PC-3 (cell line): ENCODE measurements around the gene ZBTB48. TPM values are rescaled to one million over a fixed set of nuclear protein-coding genes. Genes with fewer than 3 reads are reported as not detected.

ENCODE experiments used
- ATAC-seq: fragments of 200-7000 bp; cut with Tn5 transposase; 2 replicates; pipeline ENCODE4 v1.9.1; 2020; ENCODE audit warnings: mild to moderate bottlenecking, moderate library complexity
- BruUV-seq: library from RNA; stranded (reverse); fragments of 400-500 nt; replicated peaks from 2 replicates; lab custom pipeline; 2021; lab: Mats Ljungman, UMichigan
- CTCF ChIA-PET: fragments of 300-600 bp; sonication (Branson Sonifier 250); formaldehyde crosslinking; loops from one replicate; lab custom pipeline; 2022; ENCODE audit warnings: antibody characterized with exemption; lab: Charles Lee
- POLR2A ChIA-PET: fragments of 300-600 bp; sonication (Branson Sonifier 250); formaldehyde crosslinking; loops from one replicate; lab custom pipeline; 2022; ENCODE audit warnings: antibody characterized with exemption; ENCODE audit not compliant: unreplicated experiment; lab: Charles Lee
- DNase-seq: peaks from one replicate; pipeline ENCODE4 v3.0.0-alpha.2; 2015
- H2AFZ ChIP-seq: fragments of 300-600 bp; sonication (generic); 2 replicates; pipeline ENCODE4 v1.6.0; 2016; ENCODE audit warnings: antibody characterized with exemption, low read length
- H3F3A ChIP-seq: fragments of 300-600 bp; sonication (generic); one replicate; pipeline ENCODE4 v1.6.0; 2017; ENCODE audit warnings: antibody characterized with exemption, low read length, control low read depth, mild to moderate bottlenecking; ENCODE audit not compliant: unreplicated experiment
- H3K27ac ChIP-seq: fragments of 300-600 bp; sonication (generic); 2 replicates; pipeline ENCODE4 v1.5.1; 2016; ENCODE audit warnings: mild to moderate bottlenecking, low read length
- H3K27me3 ChIP-seq: fragments of 300-600 bp; sonication (generic); 2 replicates; pipeline ENCODE4 v1.6.1; 2016; ENCODE audit warnings: low read length, mixed read lengths
- H3K36me3 ChIP-seq: fragments of 300-600 bp; sonication (generic); 2 replicates; pipeline ENCODE4 v1.6.1; 2016; ENCODE audit warnings: low read depth, mixed run types, low read length, mixed read lengths
- H3K4me1 ChIP-seq: fragments of 300-600 bp; sonication (generic); 2 replicates; pipeline ENCODE4 v1.5.1; 2016; ENCODE audit warnings: low read length; ENCODE audit not compliant: insufficient read depth
- H3K4me2 ChIP-seq: fragments of 300-600 bp; sonication (generic); 2 replicates; pipeline ENCODE4 v1.6.0; 2016; ENCODE audit warnings: low read length
- H3K4me3 ChIP-seq: fragments of 300-600 bp; sonication (generic); 2 replicates; pipeline ENCODE4 v1.5.1; 2016; ENCODE audit warnings: mild to moderate bottlenecking, low read length, mixed read lengths
- H3K79me2 ChIP-seq: fragments of 300-600 bp; sonication (generic); 2 replicates; pipeline ENCODE4 v1.6.1; 2017; ENCODE audit warnings: low read length, mixed read lengths
- H3K9ac ChIP-seq: fragments of 300-600 bp; sonication (generic); 2 replicates; pipeline ENCODE4 v1.6.0; 2016; ENCODE audit warnings: mild to moderate bottlenecking, low read length
- H3K9me2 ChIP-seq: fragments of 300-600 bp; sonication (generic); replicated peaks from 2 replicates; pipeline ENCODE4 v1.6.1; 2016; ENCODE audit warnings: mixed run types, low read length, mixed read lengths
- H3K9me3 ChIP-seq: fragments of 300-600 bp; sonication (generic); 2 replicates; pipeline ENCODE4 v1.6.1; 2016; ENCODE audit warnings: low read length, mixed read lengths
- H4K20me1 ChIP-seq: fragments of 300-600 bp; sonication (generic); 2 replicates; pipeline ENCODE4 v1.6.1; 2016; ENCODE audit warnings: low read length, mixed read lengths
- EZH2 ChIP-seq: fragments of 300-600 bp; sonication (generic); IDR thresholded peaks from one replicate; pipeline ENCODE4 v1.6.1; 2017; ENCODE audit warnings: antibody characterized with exemption, mild to moderate bottlenecking, low read length; ENCODE audit not compliant: unreplicated experiment
- EZH2phosphoT487 ChIP-seq: fragments of 300-600 bp; sonication (generic); IDR thresholded peaks from 2 replicates; pipeline ENCODE4 v1.6.1; 2018; ENCODE audit warnings: mild to moderate bottlenecking, antibody characterized with exemption, low read length, borderline replicate concordance
- intact Hi-C: fragments of 100-400 bp; cut with micrococcal nuclease; formaldehyde crosslinking; loops from 2 replicates; pipeline ENCODE4 v1.9.0; 2023
- total RNA-seq: library from RNA; depleted of rRNA; stranded (reverse); fragments of >200 nt; gene quantifications from 2 replicates; pipeline ENCODE4 v1.2.3, GENCODE V29; 2014
- TF ChIP-seq, protein P1 (sequence below): fragments of 300-600 bp; sonication (generic); conservative IDR thresholded peaks from 2 replicates; pipeline ENCODE4 v1.5.1; 2017; ENCODE audit warnings: antibody characterized with exemption, low read depth, mild to moderate bottlenecking, low read length

The ZBTB48 gene
- total RNA-seq, 1 experiment from 2014 or later, result 47.2 TPM

DNA sequence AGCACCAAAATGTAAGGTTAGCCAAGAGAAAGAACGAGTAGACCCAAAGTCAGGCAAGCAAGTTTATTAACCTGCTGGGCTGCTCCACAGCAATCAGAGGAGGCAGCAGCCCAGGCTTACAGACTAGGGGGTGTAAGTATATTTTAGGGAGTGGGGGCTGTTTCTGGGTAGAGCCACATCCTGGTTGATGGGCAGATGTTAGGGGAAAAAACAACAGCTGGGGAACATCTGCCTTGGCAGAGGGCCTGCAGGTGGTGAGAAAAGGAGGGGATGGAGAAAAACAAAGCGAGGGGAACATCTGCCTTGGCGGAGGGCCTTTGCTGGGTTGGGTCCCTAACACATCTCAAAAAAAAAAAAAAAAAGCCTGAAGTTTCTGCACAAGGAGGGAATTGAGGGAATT lies 9.7 kb upstream of the ZBTB48 start:
- Histone ChIP-seq H2AFZ (no peak overlapping the region), H3K27me3 (peaks cover 13% of the 10 kb centered on the region), H3K4me1 (no peaks in the 10 kb centered on the region), H3K27ac (no peak overlapping the region), H3K9me3 (peaks cover 3% of the 10 kb centered on the region; the same call in 1 of the 2 replicates), H3K9me2 (no peaks in the 10 kb centered on the region), H3K36me3 (no peaks in the 10 kb centered on the region), H4K20me1 (no peaks in the 10 kb centered on the region), H3K9ac (no peak overlapping the region), H3K4me3 (no peak overlapping the region), H3K79me2 (no peaks in the 10 kb centered on the region), H3K4me2 (no peak overlapping the region), H3F3A (no peaks in the 10 kb centered on the region)
- intact Hi-C loops, result no loop called here
- TF ChIP-seq, protein P1, sequence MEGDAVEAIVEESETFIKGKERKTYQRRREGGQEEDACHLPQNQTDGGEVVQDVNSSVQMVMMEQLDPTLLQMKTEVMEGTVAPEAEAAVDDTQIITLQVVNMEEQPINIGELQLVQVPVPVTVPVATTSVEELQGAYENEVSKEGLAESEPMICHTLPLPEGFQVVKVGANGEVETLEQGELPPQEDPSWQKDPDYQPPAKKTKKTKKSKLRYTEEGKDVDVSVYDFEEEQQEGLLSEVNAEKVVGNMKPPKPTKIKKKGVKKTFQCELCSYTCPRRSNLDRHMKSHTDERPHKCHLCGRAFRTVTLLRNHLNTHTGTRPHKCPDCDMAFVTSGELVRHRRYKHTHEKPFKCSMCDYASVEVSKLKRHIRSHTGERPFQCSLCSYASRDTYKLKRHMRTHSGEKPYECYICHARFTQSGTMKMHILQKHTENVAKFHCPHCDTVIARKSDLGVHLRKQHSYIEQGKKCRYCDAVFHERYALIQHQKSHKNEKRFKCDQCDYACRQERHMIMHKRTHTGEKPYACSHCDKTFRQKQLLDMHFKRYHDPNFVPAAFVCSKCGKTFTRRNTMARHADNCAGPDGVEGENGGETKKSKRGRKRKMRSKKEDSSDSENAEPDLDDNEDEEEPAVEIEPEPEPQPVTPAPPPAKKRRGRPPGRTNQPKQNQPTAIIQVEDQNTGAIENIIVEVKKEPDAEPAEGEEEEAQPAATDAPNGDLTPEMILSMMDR, result no peak
- TF ChIP-seq EZH2, result no peak
- no peak for TF ChIP-seq EZH2phosphoT487
- DNase-seq, result no peak
- CTCF ChIA-PET, result no interaction called here
- no TSS peak for BruUV-seq
- POLR2A ChIA-PET, result interaction anchor here (0.6 kb wide), 1 partner anchor 71 kb away, joined by 6 read pairs; no protein-coding TSS in a partner anchor
- ATAC-seq, result no peak

DNA sequence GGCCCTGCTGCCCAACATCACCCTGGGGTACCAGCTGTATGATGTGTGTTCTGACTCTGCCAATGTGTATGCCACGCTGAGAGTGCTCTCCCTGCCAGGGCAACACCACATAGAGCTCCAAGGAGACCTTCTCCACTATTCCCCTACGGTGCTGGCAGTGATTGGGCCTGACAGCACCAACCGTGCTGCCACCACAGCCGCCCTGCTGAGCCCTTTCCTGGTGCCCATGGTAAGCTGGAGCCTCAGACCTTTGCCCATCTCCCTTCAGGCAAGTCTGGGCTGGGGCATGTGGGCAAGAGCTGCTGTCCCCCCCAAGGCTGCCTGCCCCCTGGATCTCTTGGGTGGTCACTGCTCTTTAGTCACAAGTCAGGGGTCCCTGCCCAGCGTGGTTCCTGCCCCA lies 8.8 kb upstream of the ZBTB48 start:
- Histone ChIP-seq H4K20me1 (no peaks in the 10 kb centered on the region), H3K4me1 (no peaks in the 10 kb centered on the region), H3K9me2 (no peaks in the 10 kb centered on the region), H3F3A (no peaks in the 10 kb centered on the region), H3K27me3 (peaks cover 4% of the 10 kb centered on the region; the same call in 1 of the 2 replicates), H3K9me3 (peaks cover 3% of the 10 kb centered on the region; the same call in 1 of the 2 replicates), H3K36me3 (no peaks in the 10 kb centered on the region), H2AFZ (no peak overlapping the region), H3K79me2 (no peaks in the 10 kb centered on the region), H3K9ac (no peak overlapping the region), H3K4me3 (no peak overlapping the region), H3K27ac (no peak overlapping the region), H3K4me2 (no peak overlapping the region)
- intact Hi-C loops, result no loop called here
- ChIA-PET POLR2A (no interaction called here), CTCF (no interaction called here)
- no peak for DNase-seq
- no peak for ATAC-seq
- TF ChIP-seq EZH2 (no peak), EZH2phosphoT487 (no peak)
- TF ChIP-seq, protein P1, result no peak
- no TSS peak for BruUV-seq

DNA sequence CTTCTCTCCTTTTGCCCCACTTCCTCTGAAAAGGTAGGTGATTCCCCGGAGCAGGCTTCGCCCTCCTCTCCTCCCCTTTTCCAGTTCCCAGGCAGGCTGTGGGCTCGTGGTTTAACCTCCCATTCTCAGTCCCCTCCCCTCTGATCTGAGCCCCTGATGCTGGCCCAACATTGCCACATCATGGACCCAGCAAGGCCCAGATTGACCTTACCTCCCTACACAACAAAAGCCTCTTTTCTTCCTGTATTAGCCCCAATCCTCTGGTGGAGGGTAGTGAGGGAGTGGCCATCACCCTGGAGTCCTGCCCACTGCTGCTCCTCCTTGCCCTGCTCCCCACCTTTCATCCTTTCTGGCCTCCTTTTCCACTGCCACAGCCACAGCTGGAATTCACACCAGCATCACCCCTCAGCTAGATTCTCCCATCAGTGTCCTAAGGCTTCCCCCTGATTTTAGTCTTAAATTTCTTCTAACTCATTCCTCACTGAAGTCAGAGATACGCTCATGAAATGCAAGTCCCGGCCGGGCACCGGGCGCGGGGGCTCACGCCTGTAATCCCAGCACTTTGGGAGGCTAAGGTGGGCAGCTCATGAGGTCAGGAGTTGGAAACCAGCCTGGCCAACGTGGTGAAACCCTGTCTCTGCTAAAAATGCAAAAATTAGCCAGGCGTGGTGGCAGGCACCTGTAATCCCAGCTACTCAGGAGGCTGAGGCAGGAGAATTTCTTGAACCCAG lies 7.0 kb upstream of the ZBTB48 start:
- Histone ChIP-seq H4K20me1 (no peaks in the 10 kb centered on the region), H3F3A (no peaks in the 10 kb centered on the region), H3K9me3 (peaks cover 3% of the 10 kb centered on the region; the same call in 1 of the 2 replicates), H3K4me2 (no peak overlapping the region), H3K36me3 (no peaks in the 10 kb centered on the region), H3K9ac (no peak overlapping the region), H2AFZ (no peak overlapping the region), H3K79me2 (no peaks in the 10 kb centered on the region), H3K27ac (no peak overlapping the region), H3K27me3 (no peaks in the 10 kb centered on the region), H3K4me1 (no peaks in the 10 kb centered on the region), H3K4me3 (no peak overlapping the region), H3K9me2 (no peaks in the 10 kb centered on the region)
- POLR2A ChIA-PET, result no interaction called here
- intact Hi-C loops, result no loop called here
- CTCF ChIA-PET, result no interaction called here
- TF ChIP-seq, protein P1, result no peak
- TF ChIP-seq EZH2, result no peak
- TF ChIP-seq EZH2phosphoT487, result no peak
- no peak for DNase-seq
- no peak for ATAC-seq
- no TSS peak for BruUV-seq
